ENCODE results near the gene TMEM132D. TPM values are rescaled to one million over a fixed set of nuclear protein-coding genes. Genes with fewer than 3 reads are reported as not detected.

The TMEM132D gene
- total and polyA plus RNA-seq, 5 donors from 2014 or later, result not detected

GRCh38 chr12:129779989-129780388 lies 123.8 kb downstream of the TMEM132D start:
- no peaks in the 10 kb centered on the region for H3K27me3 Mint-ChIP-seq
- ATAC-seq (ENCODE audit: low read depth in 2 of 2) (no peak), DNase-seq (no peak)
- no peak overlapping the region for H3K4me3 ChIP-seq (ENCODE audit: low read depth, low read length)
- no peaks in the 10 kb centered on the region for H3K4me1 Mint-ChIP-seq
- no peaks in the 10 kb centered on the region for H3K4me1 ChIP-seq (ENCODE audit: control insufficient read depth, insufficient read depth, low read length, poor library complexity, severe bottlenecking)
- no peaks in the 10 kb centered on the region for H3K36me3 ChIP-seq (ENCODE audit: control insufficient read depth, insufficient read depth, low read length)
- H3K27ac ChIP-seq (ENCODE audit: insufficient read depth, low read length, poor library complexity, severe bottlenecking), result no peak overlapping the region
- H3K9me3 ChIP-seq (ENCODE audit: control insufficient read depth in 2 of 2, low read length in 2 of 2), result peaks cover 0 to 1% of the 10 kb centered on the region in 2 experiments
- no peaks in the 10 kb centered on the region for H3K27me3 ChIP-seq (ENCODE audit: control insufficient read depth, insufficient read depth, low read length)
- no peak overlapping the region for H3K27ac Mint-ChIP-seq
- H3K36me3 Mint-ChIP-seq, result no peaks in the 10 kb centered on the region
- no peak overlapping the region for H3K4me3 Mint-ChIP-seq
- peaks cover 0 to 10% (median 6%) of the 10 kb centered on the region in 7 donors for H3K9me3 Mint-ChIP-seq

- no peaks in the 10 kb centered on the region for H3K4me1 Mint-ChIP-seq
- H3K36me3 Mint-ChIP-seq, result no peaks in the 10 kb centered on the region
- ATAC-seq (ENCODE audit: low read depth in 2 of 2) (no peak), DNase-seq (no peak)
- no peak overlapping the region for H3K27ac Mint-ChIP-seq
- H3K9me3 ChIP-seq (ENCODE audit: control insufficient read depth in 2 of 2, low read length in 2 of 2), result peaks cover 0 to 1% of the 10 kb centered on the region in 2 experiments
- no peak overlapping the region for H3K27ac ChIP-seq (ENCODE audit: insufficient read depth, low read length, poor library complexity, severe bottlenecking)
- no peak overlapping the region for H3K4me3 Mint-ChIP-seq
- no peaks in the 10 kb centered on the region for H3K27me3 ChIP-seq (ENCODE audit: control insufficient read depth, insufficient read depth, low read length)
- H3K4me1 ChIP-seq (ENCODE audit: control insufficient read depth, insufficient read depth, low read length, poor library complexity, severe bottlenecking), result no peaks in the 10 kb centered on the region
- H3K27me3 Mint-ChIP-seq, result no peaks in the 10 kb centered on the region
- H3K4me3 ChIP-seq (ENCODE audit: low read depth, low read length), result no peak overlapping the region
- no peaks in the 10 kb centered on the region for H3K36me3 ChIP-seq (ENCODE audit: control insufficient read depth, insufficient read depth, low read length)
- H3K9me3 Mint-ChIP-seq, result peaks cover 0 to 12% (median 6%) of the 10 kb centered on the region in 7 donors
These were observed 124.8 kb downstream of the TMEM132D start for GRCh38 chr12:129779033-129779432.

DNA sequence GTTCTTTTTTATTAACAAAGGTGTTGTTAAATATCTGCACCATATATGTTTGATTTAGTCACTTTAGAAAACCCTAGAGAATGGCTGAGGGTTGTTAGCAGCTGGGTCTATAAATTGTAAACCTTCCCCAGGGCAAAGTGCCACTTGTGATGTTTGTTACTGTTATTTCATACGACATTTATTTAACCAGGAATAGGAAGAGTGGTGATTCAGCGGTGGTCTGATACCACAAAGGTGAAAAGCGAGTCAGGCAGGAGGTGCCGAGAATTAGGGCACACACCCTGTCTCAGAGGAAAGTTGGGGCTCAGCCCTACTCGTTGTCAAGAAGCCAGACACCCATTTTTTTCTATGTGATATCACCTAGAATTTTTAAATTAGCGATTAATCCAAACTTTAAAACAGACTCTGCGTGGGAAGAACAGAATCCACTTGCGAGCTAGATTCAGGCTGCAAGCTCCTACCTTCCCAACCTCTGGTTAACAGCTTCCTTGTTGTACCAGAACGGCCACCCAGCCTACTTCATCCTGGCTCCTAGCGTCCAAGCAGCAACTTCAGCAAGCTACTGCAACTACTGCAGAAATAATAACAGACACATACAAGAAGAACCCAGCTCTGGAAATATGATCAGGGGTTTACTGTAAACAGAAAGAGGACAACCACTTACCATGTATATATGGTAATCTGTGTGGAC lies 126.7 kb downstream of the TMEM132D start:
- H3K4me1 Mint-ChIP-seq, result no peaks in the 10 kb centered on the region
- Histone ChIP-seq H3K4me3 (ENCODE audit: low read depth, low read length) (no peak overlapping the region), H3K9me3 (ENCODE audit: control insufficient read depth in 2 of 2, low read length in 2 of 2) (peaks cover 0 to 1% of the 10 kb centered on the region in 2 experiments), H3K27ac (ENCODE audit: insufficient read depth, low read length, poor library complexity, severe bottlenecking) (no peak overlapping the region), H3K4me1 (ENCODE audit: control insufficient read depth, insufficient read depth, low read length, poor library complexity, severe bottlenecking) (no peaks in the 10 kb centered on the region), H3K27me3 (ENCODE audit: control insufficient read depth, insufficient read depth, low read length) (no peaks in the 10 kb centered on the region), H3K36me3 (ENCODE audit: control insufficient read depth, insufficient read depth, low read length) (no peaks in the 10 kb centered on the region)
- no peak overlapping the region for H3K27ac Mint-ChIP-seq
- ATAC-seq (ENCODE audit: low read depth in 2 of 2) (no peak), DNase-seq (no peak)
- H3K4me3 Mint-ChIP-seq, result no peak overlapping the region
- peaks cover 0 to 12% (median 6%) of the 10 kb centered on the region in 7 donors for H3K9me3 Mint-ChIP-seq
- no peaks in the 10 kb centered on the region for H3K36me3 Mint-ChIP-seq
- no peaks in the 10 kb centered on the region for H3K27me3 Mint-ChIP-seq

GRCh38 chr12:129772501-129773493 lies 131.0 kb downstream of the TMEM132D start:
- Mint-ChIP-seq H3K27ac (no peak overlapping the region), H3K27me3 (no peaks in the 10 kb centered on the region), H3K4me1 (no peaks in the 10 kb centered on the region), H3K36me3 (no peaks in the 10 kb centered on the region), H3K4me3 (no peak overlapping the region), H3K9me3 (peaks cover 0 to 9% (median 5%) of the 10 kb centered on the region in 7 donors)
- Histone ChIP-seq H3K36me3 (ENCODE audit: control insufficient read depth, insufficient read depth, low read length) (no peaks in the 10 kb centered on the region), H3K27ac (ENCODE audit: insufficient read depth, low read length, poor library complexity, severe bottlenecking) (no peak overlapping the region), H3K4me1 (ENCODE audit: control insufficient read depth, insufficient read depth, low read length, poor library complexity, severe bottlenecking) (no peaks in the 10 kb centered on the region), H3K9me3 (ENCODE audit: control insufficient read depth in 2 of 2, low read length in 2 of 2) (no peaks in the 10 kb centered on the region), H3K27me3 (ENCODE audit: control insufficient read depth, insufficient read depth, low read length) (no peaks in the 10 kb centered on the region), H3K4me3 (ENCODE audit: low read depth, low read length) (no peak overlapping the region)
- DNase-seq (no peak), ATAC-seq (ENCODE audit: low read depth in 2 of 2) (no peak)

DNA sequence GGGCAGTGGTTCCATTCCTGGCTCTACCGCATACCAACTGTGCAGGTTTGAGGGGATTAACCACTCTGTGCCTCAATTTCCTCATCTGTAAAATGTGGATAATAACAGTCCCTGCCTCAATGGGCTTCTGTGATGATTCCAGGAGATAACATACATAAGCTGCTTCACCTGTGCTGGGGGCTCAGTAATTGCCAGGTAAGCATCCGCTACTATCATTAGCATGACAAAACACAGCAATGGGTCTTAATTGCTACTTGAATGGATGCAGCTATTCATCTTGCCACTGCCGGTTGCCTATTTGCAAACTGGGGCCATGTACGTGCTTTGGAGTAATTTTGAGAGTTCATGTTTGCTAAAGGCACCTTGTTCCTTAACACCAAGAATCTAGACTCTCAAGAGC lies 132.6 kb downstream of the TMEM132D start:
- Mint-ChIP-seq H3K27ac (no peak overlapping the region), H3K4me1 (no peaks in the 10 kb centered on the region), H3K27me3 (no peaks in the 10 kb centered on the region), H3K4me3 (no peak overlapping the region), H3K36me3 (no peaks in the 10 kb centered on the region), H3K9me3 (peaks cover 0 to 13% (median 7%) of the 10 kb centered on the region in 7 donors)
- no peaks in the 10 kb centered on the region for H3K27me3 ChIP-seq (ENCODE audit: control insufficient read depth, insufficient read depth, low read length)
- no peak overlapping the region for H3K27ac ChIP-seq (ENCODE audit: insufficient read depth, low read length, poor library complexity, severe bottlenecking)
- DNase-seq (no peak), ATAC-seq (ENCODE audit: low read depth in 2 of 2) (no peak)
- no peaks in the 10 kb centered on the region for H3K4me1 ChIP-seq (ENCODE audit: control insufficient read depth, insufficient read depth, low read length, poor library complexity, severe bottlenecking)
- H3K36me3 ChIP-seq (ENCODE audit: control insufficient read depth, insufficient read depth, low read length), result no peaks in the 10 kb centered on the region
- peaks cover 0 to 3% of the 10 kb centered on the region in 2 experiments for H3K9me3 ChIP-seq (ENCODE audit: control insufficient read depth in 2 of 2, low read length in 2 of 2)
- no peak overlapping the region for H3K4me3 ChIP-seq (ENCODE audit: low read depth, low read length)

DNA sequence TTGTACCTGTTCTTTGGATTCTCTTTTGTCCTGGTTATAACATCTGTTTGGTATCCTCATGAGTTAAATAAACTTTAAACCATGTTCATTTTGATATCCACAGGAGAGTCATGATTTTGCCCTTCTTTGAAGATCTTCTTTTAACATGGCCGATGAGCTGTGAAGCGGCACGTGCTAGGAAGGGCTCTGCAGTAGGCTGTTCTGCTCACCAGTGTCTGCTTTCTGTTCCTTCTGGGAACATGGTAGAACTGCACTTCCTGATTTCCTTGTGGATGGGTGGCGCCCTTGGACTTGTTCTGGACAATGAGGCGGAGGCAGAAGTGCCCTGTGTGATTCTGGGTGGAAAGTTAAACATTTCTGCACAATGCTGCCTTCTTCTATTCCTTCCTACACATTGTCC lies 138.1 kb downstream of the TMEM132D start:
- H3K4me3 ChIP-seq (ENCODE audit: low read depth, low read length), result no peak overlapping the region
- H3K4me1 Mint-ChIP-seq, result no peaks in the 10 kb centered on the region
- H3K4me1 ChIP-seq (ENCODE audit: control insufficient read depth, insufficient read depth, low read length, poor library complexity, severe bottlenecking), result no peaks in the 10 kb centered on the region
- peaks cover 3 to 21% (median 5%) of the 10 kb centered on the region in 7 donors for H3K9me3 Mint-ChIP-seq
- H3K27ac Mint-ChIP-seq, result no peak overlapping the region
- H3K27me3 ChIP-seq (ENCODE audit: control insufficient read depth, insufficient read depth, low read length), result no peaks in the 10 kb centered on the region
- H3K27me3 Mint-ChIP-seq, result no peaks in the 10 kb centered on the region
- H3K36me3 ChIP-seq (ENCODE audit: control insufficient read depth, insufficient read depth, low read length), result no peaks in the 10 kb centered on the region
- H3K36me3 Mint-ChIP-seq, result no peaks in the 10 kb centered on the region
- peaks cover 0 to 3% of the 10 kb centered on the region in 2 experiments for H3K9me3 ChIP-seq (ENCODE audit: control insufficient read depth in 2 of 2, low read length in 2 of 2)
- DNase-seq (no peak), ATAC-seq (ENCODE audit: low read depth in 2 of 2) (no peak)
- H3K27ac ChIP-seq (ENCODE audit: insufficient read depth, low read length, poor library complexity, severe bottlenecking), result no peak overlapping the region
- H3K4me3 Mint-ChIP-seq, result no peak overlapping the region

GRCh38 chr12:129762436-129762835 lies 141.4 kb downstream of the TMEM132D start:
- Histone ChIP-seq H3K9me3 (ENCODE audit: control insufficient read depth in 2 of 2, low read length in 2 of 2) (peaks cover 0 to 3% of the 10 kb centered on the region in 2 experiments), H3K36me3 (ENCODE audit: control insufficient read depth, insufficient read depth, low read length) (no peaks in the 10 kb centered on the region), H3K4me1 (ENCODE audit: control insufficient read depth, insufficient read depth, low read length, poor library complexity, severe bottlenecking) (no peaks in the 10 kb centered on the region), H3K27me3 (ENCODE audit: control insufficient read depth, insufficient read depth, low read length) (no peaks in the 10 kb centered on the region), H3K27ac (ENCODE audit: insufficient read depth, low read length, poor library complexity, severe bottlenecking) (no peak overlapping the region), H3K4me3 (ENCODE audit: low read depth, low read length) (no peak overlapping the region)
- no peaks in the 10 kb centered on the region for H3K36me3 Mint-ChIP-seq
- H3K4me3 Mint-ChIP-seq, result no peak overlapping the region
- H3K27me3 Mint-ChIP-seq, result no peaks in the 10 kb centered on the region
- no peaks in the 10 kb centered on the region for H3K4me1 Mint-ChIP-seq
- DNase-seq (no peak), ATAC-seq (ENCODE audit: low read depth in 2 of 2) (no peak)
- peaks cover 1 to 16% (median 8%) of the 10 kb centered on the region in 7 donors for H3K9me3 Mint-ChIP-seq
- H3K27ac Mint-ChIP-seq, result no peak overlapping the region
